HG03432 (cell line): ENCODE results near the gene ICA1.

Source experiments
- ATAC-seq: cut with Tn5 transposase; IDR thresholded peaks from one replicate; pipeline ENCODE4 v1.9.1; 2021; ENCODE audit warnings: mild to moderate bottlenecking, moderate library complexity; ENCODE audit not compliant: unreplicated experiment

Gene ICA1

GRCh38 chr7:8204339-8205030 is 57.5 kb downstream of the ICA1 start:
- no peak for ATAC-seq

DNA sequence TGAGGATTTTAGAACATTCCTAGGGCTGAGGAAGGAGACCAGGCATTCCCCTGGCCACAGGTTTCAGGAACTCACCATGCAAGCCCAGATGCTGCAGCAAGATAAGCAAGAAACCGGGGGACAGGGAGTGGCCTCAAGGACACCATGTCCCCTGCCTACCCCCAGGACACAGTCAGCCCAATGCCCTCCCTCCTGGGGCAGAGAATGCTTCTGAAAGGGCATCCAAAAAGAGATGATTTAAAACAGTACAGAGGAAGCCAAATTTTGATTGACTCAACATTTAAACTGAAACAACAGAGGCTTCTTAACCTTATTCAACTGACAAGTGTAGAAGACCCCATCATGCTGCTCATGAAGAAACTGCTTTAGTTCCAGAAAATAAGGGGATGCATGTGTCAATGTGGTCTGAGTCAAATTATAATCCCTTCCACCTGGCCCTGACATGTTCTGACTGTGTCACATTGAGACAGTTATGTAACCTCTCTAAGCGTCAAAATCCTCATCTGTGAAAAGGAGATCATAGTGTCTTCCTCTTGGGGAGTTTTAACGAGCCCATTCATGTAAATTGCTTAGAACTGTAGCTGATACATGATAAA is 60.0 kb downstream of the ICA1 start:
- ATAC-seq = no peak

DNA sequence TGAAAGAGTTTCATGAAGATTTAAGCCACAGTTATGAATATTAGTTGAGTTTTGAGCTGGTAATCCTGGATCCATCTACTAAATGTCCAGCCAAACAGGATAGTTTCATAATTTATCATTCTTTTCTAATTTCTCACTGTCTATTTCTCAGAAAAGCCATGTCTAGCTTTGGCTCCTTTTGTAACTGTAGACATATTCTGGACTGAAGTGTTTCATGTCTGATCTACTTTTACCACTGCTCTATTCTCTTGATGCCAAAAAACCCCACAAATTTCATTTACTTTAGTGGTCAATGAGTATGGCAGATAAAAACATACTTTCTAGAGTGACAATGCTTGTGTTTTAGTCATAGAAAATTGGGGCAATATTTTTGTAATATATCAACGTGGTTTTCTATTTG is 61.2 kb downstream of the ICA1 start:
- no peak for ATAC-seq

DNA sequence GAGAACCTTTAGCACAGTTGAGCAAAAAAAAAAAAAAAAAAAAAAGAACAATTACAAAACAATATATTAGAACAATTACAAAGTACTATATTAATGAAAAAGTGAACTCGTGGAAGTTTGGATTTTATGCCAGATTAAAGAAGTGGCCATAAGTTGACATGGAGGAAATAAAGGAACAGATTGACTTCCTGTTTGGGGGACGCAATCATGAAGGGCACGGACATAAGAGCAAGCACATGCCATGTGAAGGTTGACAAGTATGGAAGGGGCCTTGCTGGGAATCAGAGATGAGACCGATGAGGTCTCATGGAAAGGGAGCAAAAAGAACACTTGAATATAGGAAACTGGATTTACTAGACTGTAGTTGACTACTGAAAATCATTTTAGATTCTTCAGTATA is 61.7 kb downstream of the ICA1 start:
- no peak for ATAC-seq

DNA sequence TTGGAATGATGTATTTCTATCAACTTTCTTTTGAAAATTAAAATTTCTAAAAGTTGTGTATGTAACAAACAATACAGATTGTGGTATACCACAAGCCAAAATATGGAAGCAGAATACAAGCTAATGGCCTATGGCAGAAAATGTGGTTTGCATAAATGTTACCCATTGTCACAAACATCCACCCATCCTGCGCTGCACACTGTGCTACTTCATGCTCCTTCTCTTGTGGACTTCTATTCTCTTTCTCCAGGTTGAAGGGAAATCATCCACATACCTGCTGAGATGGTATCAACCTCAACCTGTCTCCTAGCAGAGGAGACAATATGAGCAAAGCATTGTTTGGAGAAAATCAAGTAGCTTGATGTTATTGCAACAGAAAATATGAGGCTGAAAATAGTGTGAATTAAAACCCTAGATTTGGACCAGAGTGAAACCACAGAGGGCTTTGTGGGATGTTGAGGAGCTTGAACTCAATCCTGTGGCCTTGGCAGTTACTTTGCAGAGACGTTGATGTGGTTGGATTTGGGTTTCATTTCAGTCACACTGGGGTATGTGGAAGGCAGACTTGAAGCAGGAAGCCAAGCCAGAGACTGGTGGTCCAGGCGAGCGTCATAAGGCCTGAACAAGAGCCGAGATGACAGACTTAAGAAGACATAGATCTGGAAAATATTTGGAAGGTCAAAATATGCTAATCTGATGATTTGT is 63.8 kb downstream of the ICA1 start:
- no peak for ATAC-seq

DNA sequence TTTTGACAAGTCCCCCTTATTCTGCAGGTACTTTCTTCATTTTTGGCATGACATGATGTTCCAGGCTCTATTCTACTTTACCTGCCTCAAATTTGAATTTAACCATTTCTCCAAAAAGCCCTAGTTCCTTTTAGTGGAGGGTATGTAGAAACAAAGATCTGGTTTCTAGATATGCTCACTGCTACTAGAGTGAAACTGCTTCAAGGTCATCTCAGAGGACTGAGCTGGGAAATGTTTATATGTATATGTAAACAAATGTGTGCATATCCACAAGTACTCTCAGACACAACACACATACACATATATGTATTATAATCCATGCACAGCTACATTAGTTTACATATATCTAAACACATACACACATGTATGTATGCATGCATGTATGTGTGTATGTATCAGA is 69.1 kb downstream of the ICA1 start:
- no peak for ATAC-seq

DNA sequence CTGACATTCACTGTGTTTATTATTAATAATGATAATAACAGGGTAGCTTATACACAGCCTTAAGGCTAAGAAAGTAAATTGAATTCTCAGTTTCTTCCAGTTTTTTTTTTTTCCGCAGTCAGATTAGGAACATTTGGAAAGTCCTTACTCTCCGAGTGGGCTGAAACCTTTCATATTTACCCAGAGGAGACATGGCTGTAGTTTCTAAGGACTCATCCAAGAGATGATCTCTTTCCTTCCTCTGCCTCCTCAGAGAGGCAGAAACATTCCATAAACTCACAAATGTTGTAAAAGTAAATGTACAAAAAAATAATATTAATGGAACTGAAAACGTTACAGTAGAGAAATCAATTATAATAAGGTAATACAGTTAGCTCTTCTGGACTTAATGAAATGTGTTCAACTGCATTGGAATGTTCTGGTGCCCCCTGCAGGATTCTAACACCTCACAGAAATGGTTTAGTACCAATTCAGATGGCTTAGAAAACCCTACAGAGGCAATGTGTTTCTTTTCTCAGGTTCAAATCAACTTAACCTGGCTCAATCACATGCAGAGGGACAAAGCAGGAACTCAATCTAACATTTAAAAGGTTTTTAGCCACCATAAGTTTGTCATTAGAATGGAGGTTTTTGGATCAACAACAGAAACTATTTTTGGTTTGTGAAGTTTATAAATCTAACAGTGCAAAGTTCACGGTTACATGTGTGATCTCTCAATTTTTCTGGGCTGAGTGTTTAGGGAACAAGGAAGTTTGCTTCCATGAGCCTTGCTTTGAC is 71.7 kb downstream of the ICA1 start:
- peak; percentile 86 for ATAC-seq

DNA sequence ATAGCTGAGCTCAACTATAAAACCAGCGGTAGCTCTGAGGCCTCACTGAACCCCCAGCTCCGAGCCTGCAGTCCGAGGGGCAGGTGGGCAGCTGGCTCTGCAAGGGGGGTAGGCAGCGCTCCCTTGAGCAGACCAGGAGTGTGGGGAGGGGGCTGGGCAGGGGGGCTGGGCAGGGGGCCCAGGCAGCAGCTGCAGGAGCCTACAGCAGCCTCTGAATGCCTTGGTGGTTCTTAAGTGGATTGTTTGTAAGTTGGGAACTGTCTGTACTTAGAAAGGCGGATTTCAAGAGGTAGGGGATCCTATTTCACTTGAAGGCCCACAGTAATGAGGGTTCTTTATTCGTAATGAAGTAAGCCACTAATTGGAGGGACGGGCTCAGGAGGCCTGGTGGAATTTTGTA is 72.3 kb downstream of the ICA1 start:
- no peak for ATAC-seq

GRCh38 chr7:8185926-8186683 is 75.9 kb downstream of the ICA1 start:
- no peak for ATAC-seq

DNA sequence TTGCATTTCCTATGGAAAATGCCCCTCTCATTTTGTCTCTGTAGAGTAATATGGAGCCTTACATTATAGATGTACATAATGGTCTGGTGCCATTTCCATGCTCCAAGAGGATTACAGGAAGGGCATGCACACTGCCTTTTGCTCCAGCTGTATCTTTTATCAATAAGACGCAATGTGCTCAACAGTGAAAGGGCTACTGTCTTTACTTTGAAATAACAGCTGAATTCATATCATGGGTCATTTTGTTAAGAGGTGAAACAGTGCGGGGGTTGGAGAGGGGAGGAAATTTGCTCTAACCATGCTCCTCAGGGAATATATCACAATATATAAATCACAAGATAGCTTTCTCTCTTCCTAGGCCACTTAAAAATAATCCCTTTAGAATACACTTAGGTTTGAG is 77.7 kb downstream of the ICA1 start:
- no peak for ATAC-seq

GRCh38 chr7:8179486-8179885 is 82.5 kb downstream of the ICA1 start:
- no peak for ATAC-seq

- ATAC-seq = no peak
These were observed 83.6 kb downstream of the ICA1 start for GRCh38 chr7:8178353-8178752.

GRCh38 chr7:8177109-8177933 is 84.6 kb downstream of the ICA1 start:
- peak; percentile 54 for ATAC-seq

DNA sequence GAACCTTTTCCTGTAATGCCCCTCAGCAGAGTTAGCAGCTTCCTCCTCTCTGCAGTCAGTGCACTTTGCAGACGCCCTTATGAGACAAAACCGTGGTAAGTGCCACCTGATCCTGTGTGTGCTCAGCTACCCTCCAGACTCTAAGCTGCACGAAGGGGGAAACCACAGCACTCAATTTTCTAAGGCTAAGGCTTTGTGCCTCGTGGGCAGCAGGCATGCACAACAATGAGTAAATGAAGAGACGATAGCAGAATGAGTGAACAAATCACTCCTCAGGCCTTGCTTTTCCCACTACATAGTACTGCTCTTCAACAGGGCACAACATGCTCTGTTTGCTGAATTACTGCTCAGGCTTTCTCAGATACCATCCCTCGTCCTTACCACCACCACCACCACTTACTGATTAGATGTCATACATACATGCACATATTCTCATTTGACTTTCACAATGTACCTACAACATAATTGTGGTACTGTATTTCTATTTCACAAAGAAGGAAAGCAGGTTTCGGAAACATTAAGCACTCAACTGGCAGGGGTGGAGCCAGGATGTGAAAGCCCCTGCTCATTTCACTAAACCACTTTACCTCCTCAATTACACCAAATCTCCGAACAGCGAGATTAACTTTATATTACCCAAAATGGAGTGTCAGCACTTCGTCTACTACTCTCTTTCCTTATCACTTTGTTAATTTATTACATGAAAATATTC is 85.4 kb downstream of the ICA1 start:
- ATAC-seq = peak; percentile 77

- no peak for ATAC-seq
These were observed 86.0 kb downstream of the ICA1 start for GRCh38 chr7:8175929-8176369.

DNA sequence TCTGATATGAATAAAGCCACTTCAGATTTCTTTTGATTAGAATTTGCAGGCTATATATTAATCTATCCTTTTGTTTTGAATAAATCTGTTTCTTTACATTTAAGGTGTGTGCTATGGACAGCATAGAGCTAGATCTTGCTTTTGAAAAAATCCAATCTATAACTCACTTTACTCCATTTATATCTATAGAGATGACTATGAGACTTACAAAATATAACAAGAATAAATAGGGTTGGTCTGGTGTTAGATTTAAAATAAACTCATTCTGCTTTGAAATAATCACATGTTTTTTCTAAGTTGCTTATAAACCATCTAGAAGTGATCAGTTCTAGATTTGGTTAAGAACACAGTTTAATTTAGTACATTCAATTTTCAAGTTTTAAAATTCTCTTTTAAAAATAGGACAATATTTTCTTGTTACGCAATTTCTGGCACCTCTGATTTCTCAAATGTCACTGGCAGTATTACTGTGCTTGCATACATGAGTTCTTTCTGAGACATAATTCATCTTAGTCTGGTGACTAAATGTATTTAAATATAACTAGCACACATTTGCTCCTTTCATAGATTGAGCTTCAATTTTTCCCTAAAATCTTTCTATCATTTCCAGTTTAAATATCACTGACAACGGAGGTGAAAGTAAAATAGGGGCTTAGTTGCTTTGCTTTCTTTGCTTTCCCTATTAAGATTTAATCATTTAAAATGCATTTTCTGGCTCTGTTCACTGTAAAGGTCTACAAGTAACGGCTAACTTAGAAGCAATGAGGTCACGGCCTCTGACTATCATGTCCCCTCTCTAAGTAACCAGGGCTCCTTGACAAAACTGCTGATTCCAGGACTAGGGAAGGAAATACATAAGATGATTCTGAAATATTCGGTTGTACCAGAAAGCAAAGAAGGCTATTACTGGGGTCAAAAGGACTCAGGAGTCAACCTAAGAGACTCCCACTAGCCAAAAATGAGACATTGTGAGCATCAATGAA is 89.3 kb downstream of the ICA1 start:
- ATAC-seq = no peak

- no peak for ATAC-seq
These were observed 92.8 kb downstream of the ICA1 start for GRCh38 chr7:8169171-8169570.

DNA sequence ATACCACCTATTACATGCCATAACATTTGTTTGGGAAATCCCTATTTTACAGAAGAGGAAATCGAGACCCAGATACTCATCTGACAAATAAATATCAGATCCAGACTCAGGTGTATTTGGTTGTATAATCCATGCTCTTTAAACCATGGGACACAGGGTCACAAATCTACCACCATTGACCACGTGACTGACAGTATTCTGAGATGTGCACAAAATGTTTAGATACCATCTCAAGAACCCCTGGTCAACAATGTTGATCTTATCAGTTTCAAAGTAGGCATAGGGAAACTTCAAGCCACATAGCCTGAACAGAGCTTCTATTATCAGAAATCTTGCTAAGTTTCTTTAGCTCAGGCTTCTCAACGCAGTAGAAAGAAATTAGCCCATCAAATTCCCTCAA is 93.6 kb downstream of the ICA1 start:
- ATAC-seq = no peak
